NCI-H2196 (cell line): ENCODE results near the gene PRTFDC1.
"Not testable (repeated sequence)": the region's sequence is repeated elsewhere in the genome, so short reads cannot be mapped to it uniquely, and the experiment has no call there.

ENCODE experiments used
- DNase-seq: peaks from one replicate; lab custom pipeline; 2025; ENCODE audit not compliant: unreplicated experiment; lab: John Stamatoyannopoulos, UW

Gene PRTFDC1

DNA sequence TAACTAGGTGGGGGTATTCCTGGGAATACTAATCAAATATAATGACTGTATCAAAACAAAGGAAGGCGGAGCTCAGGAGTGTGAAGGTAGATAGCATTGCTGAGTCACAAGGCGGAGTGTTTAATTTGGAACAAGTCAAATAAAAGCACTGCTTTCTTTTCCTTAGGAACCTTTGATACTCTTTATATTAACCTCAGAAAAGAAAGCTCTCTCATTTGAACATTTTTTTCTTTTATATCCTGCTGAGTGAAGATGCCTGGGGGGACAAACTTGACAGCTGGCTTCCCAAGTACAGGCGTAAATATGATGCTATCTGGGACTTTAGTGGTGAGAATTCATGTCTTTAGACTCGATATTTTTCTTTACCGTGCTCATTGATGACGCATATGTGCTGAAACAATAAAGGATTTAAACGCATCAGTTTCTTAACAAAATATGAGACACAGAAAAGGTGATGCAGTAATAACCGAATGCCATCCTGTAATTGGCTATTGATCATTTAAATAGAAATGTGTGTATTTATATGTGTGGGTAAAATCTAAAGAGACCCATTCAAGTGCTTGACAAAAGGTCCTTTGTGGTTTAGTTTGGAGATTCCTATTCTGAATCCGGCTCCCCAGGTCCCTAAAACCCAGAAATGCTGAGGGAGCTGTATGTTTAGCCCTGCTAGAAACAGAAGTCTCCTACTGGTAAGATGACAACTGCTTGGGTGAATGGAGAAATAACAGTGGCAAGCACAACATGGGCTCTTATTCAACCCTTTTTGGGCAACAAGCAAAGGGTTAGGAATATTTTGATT is 102.7 kb downstream of the PRTFDC1 start:
- DNase-seq, result no peak

DNA sequence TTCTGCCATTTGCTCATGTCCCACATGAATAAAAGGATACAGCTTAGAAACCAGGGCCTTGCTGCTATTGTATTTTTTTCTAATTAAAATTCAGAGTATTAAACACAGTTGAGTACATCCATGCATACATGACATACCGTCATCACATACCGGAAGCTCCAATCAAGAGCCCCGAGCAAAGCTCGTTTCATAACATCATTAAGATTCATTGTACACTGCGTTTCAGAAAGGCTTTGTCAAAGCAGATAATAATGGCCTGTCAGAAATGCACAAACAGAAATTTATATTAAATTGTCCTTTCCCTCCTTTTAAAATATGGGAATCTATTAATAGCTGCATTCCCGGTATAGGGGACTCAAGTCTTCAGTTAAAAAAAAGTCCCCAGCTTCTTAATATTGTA is 103.4 kb downstream of the PRTFDC1 start:
- DNase-seq, result no peak

DNA sequence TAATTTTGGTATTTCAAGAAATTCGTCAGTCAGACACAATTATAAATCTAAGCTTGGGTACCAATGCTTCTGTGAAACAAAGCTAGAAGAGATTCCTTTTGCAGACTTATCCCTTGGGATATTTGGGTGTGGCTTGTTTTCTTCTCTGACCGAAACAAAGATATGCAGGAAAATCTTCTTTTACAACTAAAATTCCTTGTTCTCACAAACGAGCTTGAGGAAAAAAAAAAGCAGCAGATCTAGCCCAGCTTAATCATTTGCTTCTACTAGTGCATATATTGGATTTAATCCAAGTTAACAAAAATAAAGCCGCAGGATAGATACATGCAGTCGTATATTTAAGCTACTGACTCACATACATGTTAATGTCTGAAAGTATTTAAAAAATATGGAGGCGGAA is 104.2 kb downstream of the PRTFDC1 start:
- no peak for DNase-seq

DNA sequence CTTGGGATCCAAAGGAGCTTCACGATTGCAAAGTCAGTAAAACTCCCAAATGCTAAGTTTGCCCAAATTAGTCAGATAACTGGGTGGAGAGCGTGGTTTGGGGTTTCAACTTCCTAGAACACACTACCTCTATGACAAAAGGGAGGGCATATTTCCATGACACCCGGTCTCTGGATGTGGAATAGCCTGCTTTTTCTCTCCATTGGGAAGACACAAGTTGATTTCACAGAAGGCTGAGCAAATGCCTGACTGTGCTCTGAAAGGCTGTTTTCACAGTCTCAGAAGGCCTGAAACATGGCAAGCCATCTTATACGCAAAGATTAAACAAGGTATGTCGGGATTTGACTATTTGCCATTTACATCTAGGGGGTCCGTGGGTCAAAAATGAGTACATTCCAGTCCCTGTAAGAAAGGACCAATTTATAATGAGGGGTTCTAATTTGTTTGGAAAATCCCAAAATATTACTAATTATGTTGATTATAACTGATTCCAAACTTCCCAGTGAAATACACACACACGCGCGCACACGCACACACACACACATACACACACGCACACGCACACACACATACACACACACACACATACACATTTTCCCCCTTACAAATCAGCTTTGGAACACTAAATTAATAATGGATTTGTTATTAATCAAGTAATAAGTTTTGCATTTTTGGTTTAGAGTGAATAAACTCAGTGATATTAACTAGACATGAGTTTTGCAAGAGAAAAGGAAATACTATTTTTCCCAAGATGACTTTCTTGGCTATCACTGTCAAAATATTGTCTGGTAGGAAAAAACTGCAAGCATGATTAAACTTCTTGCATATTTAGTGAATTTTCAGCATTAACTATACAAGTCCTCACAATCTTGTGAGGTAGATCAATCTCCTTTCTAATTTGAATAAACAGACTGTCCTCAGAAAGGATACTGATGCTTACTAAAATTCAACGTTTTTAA is 105.0 kb downstream of the PRTFDC1 start:
- DNase-seq, result no peak

DNA sequence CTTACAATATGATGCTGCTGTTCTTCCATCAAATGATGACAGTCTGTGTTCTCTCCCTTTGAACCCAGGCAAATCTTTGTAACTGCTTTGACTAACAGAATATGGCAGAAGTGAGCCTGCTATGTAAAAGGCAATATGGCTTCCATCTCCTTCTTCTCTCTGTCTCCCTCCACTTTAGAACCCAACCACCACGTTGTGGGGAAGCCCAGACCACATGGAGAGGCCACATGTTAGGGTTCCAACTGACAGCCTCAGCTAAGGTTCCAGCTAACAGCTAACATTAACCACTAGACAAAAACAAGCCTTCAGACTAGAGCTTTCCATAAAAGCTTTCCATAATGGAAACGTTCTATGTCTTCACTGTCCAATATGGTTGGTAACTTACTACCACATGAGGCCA is 107.7 kb downstream of the PRTFDC1 start:
- no peak for DNase-seq

DNA sequence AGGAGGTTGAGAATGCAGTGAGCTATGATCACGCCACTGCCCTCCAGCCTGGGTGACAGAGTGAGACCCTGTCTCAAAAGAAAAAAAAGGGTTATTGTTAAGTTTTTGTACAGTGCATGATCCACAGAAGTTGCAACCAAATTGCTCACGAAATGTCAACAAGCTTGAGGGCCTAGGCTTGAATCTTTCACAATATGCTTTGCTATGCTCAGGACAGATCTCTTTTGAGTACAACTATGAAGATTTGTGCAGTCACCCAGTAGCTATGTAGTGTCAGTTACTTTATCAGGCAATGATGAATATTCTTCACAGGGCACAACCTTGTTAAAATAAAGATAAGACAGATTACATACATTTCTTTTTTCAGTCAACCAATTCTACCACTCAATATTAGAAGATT is 109.2 kb downstream of the PRTFDC1 start:
- DNase-seq, result no peak

DNA sequence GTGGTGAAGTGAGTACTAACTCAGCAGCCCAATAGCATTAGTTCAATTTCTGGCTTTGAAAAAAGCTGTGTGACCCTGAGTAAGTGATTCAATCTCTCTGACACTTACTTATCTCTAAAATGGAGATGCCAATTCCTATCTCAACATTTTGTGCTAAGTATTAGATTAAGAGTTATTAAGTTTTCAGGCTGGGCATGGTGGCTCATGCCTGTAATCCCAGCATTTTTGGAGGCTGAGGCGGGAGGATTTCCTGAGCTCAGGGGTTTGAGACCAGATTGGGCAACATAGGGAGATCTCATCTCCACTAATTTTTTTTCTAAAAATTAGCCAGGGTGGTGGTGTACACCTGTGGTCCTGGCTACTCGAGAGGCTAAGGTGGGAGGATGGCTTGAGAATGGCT is 109.5 kb downstream of the PRTFDC1 start:
- DNase-seq, result no peak

DNA sequence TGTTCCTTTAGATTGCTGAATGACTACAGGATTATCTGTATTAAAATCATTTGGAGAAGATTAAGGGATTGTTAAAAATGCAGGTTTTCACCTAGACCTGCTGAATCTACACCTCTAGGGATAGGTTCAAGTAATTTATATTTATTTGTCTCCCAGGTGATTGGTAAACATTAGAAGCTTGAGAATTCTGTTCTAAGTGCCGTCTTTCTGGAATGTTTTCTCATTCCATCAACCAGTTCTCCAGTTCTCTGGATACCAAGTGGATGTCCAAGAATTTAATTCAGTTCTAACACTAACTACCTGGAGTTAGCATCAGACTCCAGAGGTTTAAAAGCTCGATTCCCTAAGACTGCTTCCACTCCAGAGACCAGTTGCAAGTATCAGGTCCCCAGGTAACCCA is 110.9 kb downstream of the PRTFDC1 start:
- no peak for DNase-seq

DNA sequence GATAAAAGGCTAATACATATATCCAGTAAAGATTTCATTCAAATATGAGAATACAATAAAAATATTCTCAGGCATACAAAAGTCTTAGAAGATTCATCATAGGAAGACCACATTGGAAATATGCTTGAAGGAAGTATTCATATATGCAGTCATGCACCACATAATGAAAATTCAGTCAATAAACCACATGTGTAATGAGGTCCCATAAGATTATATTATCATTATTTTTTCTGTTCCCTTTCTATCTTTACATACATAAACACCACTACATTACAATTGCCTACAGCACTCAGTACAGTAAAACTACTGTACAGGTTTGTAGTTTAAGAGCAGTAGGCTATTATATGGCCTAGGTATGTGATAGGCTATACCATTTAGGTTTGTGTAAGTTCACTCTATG is 111.6 kb downstream of the PRTFDC1 start:
- no peak for DNase-seq

DNA sequence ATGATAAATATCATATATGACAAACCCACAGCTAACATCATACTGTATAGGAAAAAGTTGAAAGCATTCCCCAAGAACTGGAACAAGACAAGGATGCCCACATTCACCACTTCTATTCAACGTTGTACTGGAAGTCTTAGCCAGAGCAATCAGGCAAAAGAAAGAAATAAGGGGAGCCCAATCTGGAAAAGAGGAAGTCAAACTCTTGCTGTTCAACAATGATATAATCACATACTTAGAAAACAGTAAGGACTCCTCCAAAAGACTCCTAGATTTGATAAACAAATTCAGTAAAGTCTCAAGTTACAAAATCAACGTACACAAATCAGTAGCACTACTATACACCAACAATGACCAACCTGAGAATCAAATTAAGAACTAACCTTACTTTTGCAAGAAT is 114.6 kb downstream of the PRTFDC1 start:
- DNase-seq, result not testable (repeated sequence)

DNA sequence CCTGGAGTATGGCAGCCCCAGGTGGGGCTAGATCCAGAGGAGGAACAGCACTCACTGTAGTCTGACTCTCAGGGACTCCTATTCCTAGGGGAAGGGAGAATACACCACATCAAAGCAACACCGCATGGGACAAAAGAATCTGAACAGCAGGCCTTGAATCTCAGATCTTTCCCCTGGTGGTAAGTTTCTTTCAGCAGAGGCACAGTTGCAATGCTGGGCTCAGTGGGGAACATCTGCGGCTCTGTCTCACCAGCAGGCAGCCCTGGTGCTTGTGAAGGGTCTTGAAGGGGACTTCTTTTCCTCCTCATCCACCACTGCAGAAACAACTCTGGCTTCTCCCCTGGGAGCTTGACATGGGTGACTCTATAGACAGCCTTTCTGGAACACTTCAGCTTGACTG is 117.5 kb downstream of the PRTFDC1 start:
- no peak for DNase-seq

DNA sequence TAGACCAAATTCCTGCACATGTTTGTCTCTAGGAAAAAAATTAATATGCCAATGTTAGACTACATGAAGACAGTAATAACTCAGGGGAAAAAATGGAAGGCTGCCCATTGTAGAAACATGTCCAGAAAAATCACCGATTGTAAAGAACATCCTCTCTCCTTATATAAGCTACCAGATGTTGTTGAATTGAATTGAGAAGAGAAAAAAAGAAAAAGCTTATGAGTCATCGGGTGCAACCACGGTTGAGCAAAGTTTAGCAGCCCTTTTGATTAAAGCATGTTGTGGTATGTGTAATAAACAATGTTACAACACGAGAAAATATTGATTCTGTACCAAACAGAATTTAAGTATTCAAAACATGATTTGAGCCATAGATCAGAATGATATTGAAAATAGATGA is 126.4 kb downstream of the PRTFDC1 start:
- DNase-seq, result no peak

DNA sequence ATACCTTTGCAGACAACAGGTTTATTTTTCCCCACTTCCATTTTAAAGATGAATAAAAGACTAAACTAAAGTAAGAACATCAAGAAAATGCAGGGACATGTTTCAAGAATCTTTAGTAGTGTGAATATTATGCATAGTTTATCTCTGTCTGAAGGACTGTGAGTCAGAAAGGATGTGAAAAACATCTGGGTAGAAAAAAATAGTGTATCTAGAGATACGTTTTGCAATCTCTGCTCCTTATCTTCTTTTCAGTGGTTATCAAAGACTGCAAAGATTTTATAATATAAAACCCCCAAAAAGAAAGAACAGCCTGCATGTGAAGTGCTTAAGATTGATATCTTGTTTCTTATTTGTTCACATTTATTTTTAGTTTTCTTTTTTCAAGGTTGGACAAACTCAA is 126.9 kb downstream of the PRTFDC1 start:
- no peak for DNase-seq

DNA sequence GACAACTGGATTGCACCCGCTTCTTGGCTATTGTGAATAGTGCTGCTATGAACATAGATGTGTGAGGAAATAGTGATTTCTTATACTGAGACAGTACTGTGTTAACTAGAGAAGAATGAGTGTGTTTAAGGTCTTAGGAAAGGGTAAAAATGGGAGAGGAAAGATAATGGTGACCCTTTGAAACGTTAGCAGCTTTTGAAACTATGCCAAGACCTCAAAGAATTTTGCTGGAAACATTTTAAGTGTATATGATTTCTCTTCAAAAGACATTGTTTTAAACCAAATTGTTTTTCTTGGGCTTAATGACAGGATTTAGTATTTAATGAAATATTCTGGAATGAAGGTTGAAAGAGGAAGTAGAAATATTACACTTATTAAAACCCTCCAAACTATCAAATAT is 127.9 kb downstream of the PRTFDC1 start:
- no peak for DNase-seq

DNA sequence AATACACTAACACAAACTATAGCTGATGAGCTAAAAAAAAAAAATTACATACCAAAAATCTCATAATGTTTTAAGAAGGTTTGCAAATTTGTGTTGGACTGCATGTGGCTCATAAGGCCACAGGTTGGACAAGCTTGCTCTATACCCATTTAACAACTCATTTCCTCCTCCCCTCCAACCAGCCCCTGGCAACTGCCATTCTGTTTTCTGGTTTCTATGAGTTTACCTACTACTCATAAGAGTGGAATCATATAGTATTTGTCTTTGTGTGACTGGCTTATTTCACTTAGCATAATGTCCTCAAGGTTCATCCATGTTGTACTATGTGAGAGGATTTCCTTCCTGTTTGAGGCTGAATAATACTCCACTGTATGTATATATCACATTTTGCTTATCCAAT is 128.3 kb downstream of the PRTFDC1 start:
- no peak for DNase-seq

DNA sequence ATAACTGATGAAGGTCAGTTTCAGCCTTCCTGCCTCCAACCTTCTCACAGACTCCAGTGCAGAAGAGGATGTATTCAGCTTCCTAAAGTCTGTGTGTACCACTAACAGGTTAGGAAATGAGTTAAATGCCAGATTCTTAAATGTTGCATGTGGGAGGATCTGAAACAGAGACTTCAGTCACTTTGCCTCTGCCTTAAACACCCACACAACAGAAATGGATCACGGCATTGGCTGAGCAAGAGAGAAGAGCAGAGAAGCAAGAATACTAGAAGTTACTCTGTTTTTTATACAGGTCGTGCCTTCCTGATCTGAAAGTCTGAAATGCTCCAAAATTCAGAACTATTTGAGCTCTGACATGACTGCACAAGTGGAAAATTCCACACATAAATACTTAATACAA is 129.8 kb downstream of the PRTFDC1 start:
- DNase-seq, result no peak

DNA sequence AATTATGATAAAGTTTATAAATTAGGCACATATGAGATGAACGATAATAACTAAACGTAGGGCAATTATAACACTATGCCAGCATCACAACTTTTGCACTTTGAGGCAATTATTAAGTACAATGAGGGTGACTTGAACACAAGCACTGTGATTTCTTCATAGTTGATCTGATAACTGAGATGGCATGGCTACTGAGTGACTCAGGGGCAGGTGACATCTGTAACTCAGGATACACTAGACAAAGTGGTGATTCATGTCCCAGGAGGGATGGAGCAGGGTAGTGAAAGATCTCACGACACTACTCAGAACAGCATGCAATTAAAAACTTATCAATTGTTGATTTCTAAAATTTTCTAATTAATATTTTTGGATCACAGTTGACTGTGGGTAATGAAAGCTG is 130.4 kb downstream of the PRTFDC1 start:
- no peak for DNase-seq

DNA sequence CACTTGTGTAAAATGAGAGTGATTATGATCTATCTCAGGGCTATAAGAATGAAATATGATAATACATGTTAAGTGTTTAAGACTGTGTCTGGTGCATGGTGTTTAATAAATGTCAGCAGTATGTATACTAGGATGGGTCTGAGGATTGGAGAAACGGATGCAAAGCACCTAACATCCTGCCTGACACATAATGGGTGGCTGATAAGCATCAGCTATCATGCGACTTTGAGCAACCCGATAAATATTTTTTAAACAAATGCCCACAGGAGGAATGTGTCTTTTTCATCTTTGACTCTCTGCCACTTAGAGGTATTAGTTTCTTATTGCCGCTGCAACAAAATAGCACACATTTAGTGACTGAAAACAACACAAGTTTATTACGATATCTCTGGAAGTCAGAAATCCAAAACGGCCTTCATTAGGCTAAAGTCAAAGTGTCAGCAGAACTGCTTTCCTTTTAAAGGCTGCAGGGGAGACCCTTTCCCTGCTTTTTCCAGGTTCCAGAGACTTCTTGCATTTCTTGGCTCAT is 135.5 kb downstream of the PRTFDC1 start:
- DNase-seq, result no peak

DNA sequence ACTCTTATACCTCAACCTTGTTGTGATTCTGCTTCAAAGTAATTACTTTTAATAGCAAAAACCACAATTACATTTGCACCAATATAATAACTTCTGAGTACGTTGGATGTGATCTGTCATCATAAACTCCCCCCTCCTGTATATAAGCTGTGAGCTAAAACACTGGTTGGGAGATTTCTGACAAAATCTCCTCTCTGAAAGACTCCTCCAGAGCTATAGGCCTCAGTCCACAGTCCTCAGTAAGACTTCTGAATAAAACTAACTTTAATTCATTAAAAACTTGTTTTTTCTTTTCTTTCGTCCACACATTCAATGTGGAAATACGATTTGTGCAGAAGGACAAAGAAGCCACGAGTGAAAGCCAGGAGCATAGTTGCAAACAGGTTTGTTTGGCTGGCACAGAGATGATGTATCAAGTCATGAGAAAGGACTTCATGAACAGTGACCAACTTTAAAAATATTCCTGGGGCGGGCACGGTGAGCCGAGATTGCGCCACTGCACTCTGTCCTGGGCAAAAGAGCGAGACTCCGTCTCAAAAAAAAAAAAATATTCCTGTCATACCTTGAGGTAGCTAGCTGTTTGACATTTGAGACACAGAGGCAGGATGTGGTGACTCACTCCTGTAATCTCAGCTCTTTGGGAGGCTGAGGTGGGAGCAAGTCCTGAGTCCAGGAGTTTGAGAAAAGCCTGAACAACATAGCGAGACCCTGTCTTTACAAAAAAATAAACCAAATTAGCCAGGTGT is 137.7 kb downstream of the PRTFDC1 start:
- no peak for DNase-seq

DNA sequence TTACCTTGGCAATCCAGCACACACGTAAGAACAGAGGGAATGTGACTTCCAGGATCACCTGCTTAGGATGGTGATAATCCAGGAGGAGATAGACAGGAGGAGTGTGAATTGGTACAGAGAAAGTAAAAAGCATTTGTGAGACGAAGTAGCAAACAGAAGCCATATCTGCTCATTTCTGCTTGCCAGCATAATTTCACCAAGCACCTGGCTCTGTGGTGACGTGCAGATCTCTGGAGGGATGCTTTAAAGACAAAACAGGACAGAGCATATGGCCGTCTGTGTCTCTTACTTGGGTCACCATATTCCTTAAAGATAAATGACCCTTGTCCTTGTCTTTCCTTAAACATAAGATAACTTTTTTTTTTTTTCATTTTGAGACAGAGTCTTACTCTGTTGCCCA is 138.6 kb downstream of the PRTFDC1 start:
- no peak for DNase-seq

DNA sequence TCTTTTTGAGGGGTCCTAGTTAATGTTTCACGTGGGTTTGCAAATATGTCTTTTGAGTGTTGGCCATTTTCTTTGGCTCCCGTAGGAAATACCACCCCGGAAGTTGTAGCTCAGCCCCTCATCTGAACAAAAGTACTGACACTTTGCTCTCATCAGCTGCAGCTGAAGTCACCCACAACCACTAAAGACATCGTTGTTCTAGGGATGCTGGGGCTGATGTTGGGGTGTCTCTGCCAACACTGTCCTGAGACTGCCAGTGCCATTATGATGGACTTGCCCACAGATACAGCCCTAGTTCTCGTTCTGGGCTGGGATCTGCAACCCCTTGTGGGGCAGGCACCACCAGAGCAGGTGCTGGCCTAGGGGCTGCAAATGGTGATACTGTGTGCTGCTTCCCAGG is 146.1 kb downstream of the PRTFDC1 start:
- no peak for DNase-seq
